Gastrocnemius medialis (tissue), 4 donors: ENCODE measurements around the gene PIGM.

Experiments used
- CTCF ChIP-seq, 5 experiments: fragments of 450-650 bp in 3 of 5; fragments of 200-600 bp in 2 of 5; sonication (generic) in 2 of 5; IDR thresholded peaks in 4 of 5; conservative IDR thresholded peaks in 1 of 5; 1 replicate in 4 of 5; 2 replicates in 1 of 5; pipeline ENCODE4 v1.5.1; 2016 to 2019; ENCODE audit warnings: antibody characterized with exemption in 5 of 5, mild to moderate bottlenecking in 3 of 5, moderate library complexity in 3 of 5
- POLR2A ChIP-seq, 2 donors: fragments of 450-650 bp; IDR thresholded peaks; one replicate each; pipeline ENCODE4 v1.6.1; 2017; ENCODE audit warnings: antibody characterized with exemption in 2 of 2, mild to moderate bottlenecking in 2 of 2, moderate library complexity in 2 of 2

- TF ChIP-seq CTCF (IDR thresholded peaks at IDR 0.05 in 4 of 5, conservative IDR thresholded peaks at IDR 0.05 in 1 of 5): peak; percentile 11 to 66 (median 30)
- no peak for TF ChIP-seq POLR2A (IDR thresholded peaks at IDR 0.05)
These were observed 25.4 kb downstream of the PIGM start for GRCh38 chr1:160006312-160006940.
